Stimulated activated CD8-positive, alpha-beta memory T cell treated with anti-CD3 and anti-CD28 coated beads, Interleukin-7, amount 100 ng/mL, for 24 hours (primary cell): ENCODE measurements around the gene CLEC2B.

Experiments
- DNase-seq: peaks from one replicate; pipeline ENCODE4 v3.0.0-alpha.2; 2020; ENCODE audit warnings: low read depth

Gene CLEC2B

DNA sequence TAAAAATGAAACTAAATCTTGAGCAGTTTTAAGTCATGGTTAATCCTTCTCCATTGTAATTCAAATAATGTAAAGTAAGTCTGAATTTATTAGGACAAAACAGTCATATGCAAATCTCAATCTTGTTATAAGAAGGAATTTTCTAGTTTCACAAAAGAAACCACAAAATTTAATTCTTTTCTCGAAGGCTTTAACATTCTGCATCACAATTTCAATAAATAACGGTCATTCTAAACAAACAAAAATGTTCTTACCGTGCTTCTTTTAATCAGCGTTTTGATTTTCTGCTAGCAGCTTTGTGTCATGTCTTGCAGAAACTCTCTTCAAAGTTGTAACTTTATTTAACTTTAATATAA is 225 bp downstream of the CLEC2B start:
- DNase-seq, result no peak

DNA sequence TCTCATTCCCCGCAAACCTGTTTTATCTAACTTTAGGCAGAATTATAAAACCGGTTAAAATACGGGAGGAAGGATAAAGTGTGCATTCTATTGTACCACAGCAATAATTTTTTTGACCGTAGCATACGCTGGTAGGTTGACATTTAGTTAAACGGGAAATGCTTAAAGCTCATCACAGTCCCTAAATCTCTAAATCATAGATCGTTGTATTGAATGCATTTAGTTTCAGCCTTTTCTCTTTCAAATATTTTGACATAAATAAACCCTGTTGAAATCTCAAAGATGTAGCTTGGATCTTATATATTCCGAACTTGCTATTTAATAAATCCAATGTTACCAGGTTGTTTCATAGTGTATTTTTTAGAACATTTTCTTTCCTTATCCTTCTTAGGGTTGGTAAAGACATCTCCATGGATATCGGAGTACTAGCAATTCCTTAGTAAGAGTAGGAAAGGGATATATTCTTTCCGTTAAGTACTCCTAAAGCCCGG is 798 bp downstream of the CLEC2B start:
- no peak for DNase-seq

DNA sequence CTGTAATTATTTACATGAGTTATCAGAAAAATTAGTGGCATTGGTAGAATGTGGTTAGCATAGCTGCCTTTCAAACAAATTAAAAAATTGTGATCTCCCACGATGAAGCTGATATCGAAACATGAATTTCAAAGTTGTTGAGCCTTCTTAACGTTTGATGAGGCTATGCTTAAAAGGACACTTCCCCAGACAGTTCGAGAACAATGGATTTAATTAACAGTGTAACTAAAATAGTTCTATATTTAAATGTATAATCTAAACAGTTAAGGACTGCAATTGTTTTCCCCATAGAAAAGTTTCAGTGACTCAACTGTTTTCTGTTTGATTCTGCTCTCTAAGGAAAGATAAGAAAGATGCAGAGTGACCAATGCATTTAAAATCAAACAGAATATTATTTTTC is 1.6 kb downstream of the CLEC2B start:
- no peak for DNase-seq

DNA sequence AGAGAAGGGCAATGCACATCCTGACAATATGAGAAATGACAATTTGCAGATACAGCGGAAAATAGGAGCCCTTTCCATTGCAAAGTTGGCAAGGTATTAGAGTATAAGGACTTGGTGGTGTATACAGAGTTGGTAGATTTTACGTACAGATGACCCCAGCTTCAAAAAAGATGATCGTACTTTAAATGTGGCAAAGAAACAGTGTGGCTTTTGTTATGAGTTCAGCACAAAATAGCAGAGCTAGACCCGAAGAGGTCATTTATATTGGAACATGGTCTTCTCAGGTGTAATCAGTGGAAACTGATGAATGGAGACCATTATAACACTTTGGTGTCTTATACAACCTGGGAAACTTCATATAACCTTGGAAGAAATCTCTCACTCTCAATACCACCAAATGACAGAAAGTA is 2.3 kb downstream of the CLEC2B start:
- DNase-seq, result no peak

DNA sequence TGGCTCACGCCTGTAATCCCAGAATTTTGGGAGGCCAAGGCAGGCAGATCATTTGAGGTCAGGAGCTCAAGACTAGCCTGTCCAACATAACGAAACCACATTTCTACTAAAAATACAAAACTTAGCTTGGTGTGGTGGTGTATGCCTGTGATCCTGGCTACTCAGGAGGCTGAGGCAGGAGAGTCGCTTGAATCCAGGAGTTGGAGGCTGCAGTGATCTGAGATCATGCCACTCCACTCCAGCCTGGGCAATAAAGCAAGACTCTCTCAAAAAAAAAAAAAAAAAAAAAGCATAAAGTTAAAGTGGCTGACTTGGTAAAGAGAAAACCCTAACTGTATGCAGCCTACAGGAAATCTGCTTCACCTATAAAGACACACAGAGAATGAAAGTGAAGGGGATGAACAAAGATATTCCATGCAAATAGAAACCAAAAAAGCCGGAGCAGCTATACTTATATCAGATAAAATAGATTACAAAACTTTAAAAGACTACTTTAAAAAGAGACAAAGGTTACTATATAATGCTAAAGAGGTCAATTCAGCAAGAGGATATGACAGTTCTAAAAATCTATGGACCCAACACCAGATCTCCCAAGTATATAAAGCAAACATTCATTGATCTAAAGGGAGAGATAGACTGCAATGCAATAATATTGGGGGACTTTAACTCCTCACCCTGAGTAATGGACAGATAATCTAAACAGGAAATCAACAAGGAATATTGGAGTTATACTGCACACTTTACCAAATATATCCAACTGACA is 4.1 kb downstream of the CLEC2B start:
- no peak for DNase-seq

DNA sequence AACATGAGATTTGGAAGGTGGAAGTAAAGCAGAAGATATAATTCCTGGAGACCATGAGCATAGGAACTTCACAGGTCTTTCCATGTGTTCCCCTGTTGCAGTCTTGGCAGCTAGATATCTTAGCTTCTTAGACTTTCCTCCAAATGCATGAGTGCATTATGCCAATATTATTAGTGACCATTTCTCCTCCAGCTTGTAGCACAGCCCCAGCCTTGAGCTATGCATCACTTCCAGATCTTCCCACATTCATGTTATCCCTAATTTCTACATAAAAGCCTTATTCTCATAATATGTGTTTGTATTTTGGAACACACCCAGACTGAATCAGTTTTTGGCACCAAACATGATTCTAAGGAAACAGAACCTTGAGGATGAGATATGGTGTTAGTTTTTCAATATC is 11.0 kb downstream of the CLEC2B start:
- DNase-seq, result no peak

DNA sequence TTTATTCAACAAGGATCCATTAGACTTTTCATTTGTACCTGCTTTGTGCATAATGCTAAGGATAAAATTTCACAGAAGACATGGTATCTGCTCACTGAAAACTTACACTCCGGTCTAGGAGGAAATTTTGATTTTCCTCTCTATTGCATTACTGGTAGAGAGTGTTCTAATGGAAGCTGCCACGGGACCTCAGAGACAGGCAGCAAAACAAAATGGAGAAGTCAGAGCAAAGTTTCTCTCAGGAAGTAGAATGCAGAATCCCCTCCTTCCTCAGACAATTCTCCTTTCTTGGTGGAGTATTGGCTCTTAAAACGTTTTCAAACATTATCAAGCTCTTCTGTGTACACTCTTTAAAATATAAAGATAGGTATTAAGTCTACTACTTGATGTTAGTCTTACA is 12.3 kb downstream of the CLEC2B start:
- DNase-seq, result no peak

DNA sequence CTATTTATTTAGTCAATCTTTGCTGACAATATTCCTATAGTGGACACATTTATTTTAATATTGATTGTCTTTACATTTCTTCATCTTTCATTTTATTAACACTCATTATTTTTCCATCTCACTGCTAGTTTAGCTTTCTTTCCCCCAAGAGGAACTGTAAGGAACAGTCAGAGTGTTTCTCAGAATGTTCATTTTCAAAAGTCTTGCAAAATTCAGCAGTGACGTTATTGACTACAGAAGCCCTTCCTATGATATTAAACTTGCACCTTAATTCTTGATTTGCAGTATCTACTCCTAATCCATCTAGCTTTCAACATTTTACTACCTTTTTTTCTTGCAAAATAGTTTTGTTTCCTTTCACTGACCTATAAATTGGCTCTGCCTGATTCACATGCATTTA is 13.0 kb downstream of the CLEC2B start:
- no peak for DNase-seq

DNA sequence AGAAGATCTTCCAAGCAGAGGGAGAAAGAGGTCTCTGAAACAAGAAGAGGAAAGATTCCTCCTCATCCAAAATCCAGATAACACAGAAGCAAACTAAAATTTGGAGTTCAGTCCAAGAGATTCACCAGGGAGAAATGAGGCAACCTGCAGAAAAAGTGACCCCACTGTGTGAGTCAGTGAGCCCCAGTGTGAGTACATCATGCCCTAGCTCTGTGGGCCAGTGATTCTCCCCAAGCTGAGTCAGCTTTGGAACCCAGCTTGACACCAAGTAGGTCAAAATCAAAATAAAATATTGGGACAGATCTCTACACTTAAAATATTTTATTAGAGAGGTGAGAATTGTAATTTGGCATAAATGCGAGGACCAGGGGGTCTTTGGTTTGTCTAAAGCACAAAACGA is 17.2 kb downstream of the CLEC2B start:
- DNase-seq, result no peak

DNA sequence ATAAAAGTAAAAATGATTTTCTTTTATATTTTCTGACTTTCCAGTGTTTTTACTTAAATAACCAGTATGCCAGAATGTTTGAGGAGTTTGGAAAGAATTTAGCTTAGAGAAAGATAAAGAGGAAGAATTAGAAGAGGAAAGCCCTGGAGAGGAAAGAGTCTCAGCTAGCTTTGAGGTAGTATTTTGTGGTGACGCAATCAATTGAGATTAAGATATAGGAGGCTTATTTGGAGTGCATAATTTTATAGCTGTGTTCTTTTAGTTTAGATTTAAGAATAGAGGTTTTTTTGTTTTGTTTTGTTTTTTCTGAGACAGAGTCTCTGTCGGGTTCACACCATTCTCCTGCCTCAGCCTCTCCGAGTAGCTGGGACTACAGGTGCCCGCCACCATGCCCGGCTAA is 18.1 kb downstream of the CLEC2B start:
- no peak for DNase-seq

DNA sequence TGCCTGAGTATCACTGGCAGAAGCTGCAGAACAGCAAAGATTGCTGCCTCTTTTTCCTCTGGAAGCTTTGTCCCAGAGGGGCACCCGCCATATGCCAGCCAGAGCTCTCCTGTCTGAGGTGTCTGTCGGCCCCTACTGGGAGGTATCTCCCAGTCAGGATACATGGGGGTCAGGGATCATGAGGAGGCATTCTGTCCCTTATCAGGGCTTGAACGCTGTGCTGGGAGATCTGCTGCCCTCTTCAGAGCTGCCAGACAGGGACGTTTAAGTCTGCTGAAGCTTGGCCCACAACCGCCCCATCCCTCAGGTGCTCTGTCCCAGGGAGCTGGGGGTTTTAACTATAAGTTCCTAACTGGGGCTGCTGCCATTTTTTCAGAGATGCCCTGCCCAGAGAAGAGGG is 20.3 kb downstream of the CLEC2B start:
- DNase-seq, result no peak

DNA sequence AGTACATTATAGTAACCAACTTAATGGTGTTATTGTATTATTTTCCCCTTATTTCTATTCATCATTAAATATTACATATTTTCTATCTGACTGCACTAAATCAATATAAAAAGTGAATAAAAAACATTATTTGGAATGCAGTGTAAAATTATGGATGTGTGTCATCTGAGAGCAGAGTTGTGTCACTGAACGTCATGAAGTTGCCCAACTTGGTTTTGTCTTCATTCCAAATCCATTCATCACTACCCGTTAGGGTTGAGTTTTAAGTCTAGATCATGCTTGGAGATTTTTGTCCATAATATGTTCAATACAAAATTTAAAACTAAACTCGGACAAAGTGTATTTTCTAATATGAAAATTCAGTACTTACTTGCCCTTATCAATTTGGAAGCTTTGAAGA is 25.7 kb downstream of the CLEC2B start:
- no peak for DNase-seq

DNA sequence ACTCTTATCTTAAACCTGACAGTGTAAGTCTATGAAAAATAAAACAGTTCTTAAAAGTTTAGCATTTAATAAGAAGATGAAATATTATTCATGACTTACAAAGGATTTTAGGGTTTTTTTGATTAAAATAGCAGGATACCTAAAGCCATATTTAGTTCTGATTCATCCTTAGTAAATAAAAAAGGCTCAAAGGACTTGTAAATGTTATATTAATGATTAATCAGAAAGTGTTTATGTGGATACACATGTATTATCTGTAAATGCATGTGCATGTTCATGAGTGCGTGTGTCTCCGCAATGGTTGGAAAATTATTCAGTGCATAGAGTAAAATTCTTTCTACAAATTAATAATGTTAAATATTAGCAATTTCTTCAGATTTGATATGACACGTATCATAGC is 37.4 kb downstream of the CLEC2B start:
- no peak for DNase-seq

DNA sequence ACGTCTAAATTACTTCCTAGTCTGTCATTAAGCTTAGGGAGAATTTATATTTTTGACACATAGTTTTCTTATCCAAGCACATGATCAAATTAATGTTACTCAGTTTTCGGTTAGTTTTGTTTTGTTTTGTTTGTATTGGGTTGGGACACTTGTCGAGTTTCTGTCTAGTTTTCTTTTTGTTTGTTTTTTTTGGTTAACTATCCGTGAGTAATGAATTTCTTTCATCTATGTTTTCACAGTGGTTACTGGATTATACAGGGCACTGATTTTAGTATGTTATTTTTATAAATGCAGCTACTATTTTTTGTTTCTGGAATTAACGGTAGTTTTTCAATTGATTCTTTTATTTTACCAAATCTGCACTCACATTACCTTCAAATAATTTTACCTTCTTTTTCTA is 39.2 kb downstream of the CLEC2B start:
- no peak for DNase-seq

DNA sequence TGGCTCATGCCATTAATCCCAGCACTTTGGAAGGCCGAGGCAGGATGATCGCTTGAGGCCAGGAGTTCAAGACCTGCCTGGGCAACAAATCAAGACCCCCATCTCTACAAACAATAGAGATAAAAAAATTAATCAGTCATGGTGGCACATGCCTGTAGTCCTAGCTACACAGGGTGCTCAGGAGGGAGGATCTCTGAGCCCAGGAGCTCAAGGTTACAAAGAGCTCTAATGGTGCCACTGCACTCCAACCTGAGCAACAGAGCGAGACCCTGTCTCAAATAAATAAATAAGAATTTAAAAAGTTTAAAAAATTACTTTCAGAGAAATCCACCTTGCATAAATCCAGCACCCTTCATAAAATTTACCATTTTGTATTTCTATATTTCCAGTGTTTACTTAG is 39.7 kb downstream of the CLEC2B start:
- DNase-seq, result no peak

DNA sequence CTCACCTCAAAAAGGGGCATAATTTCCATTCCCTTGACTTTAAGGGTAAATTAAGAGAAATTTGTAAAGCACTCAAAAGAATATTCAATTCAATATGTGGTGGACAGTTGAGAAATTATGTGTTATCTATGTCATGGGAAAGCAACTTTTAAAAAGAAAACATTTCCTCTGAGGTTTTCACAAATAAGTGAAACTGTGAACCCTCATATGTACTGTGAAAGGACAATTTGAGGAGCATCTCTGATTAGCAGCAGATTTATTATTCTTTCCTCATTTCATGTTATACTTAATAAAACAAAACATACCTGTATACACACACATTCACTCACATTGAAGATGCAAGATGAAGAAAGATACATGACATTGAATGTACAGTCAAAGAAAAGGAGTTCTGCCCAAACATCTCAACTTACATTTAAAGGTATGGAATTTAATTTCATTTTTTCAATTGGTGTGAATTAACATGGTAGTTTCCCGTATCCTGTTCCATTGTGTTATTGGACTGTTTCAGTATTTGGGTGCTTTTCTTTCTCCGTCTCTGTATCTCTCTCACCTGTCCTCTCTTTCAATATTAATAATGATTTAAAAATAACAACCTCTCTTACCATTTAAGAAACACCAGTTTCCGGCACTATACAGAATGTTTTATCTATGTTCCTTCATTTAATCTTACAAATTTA is 41.8 kb downstream of the CLEC2B start, which contains the start of gene KLRF1:
KLRF1 (plus strand) TSS at position 273 of the 680 bp plus-strand sequence; CDS start at position 337, 64 bp downstream.
- DNase-seq, result no peak

DNA sequence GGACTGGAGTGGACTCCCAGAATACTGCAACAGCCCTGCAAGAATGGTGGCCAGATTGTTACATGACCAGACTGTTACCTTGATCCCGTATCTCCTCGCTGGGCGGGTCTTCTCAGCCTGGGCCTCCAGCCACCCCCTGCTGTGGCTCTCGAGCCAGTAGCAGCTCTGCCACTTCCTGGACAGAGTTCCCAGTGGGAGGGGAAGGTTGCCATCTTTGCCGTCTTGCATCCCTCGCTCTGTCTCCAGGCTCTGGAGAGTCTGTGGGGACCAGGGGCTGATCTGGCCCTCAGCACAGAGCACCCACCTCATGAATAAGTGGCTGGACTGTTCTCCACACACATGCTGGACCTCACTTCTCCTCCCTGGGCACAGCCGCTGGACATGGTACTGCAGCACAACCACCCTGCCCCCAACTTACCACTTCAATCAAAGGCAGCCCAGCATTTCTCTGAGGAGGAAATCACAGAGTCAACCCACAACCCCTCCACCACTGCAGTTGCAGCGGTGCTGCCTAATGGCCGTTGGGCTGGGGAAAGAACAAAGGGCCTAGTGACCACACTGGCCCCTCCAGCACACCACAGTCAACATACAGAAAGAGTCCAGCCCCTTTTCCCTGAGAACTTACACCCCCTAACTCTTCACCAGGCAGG is 48.7 kb downstream of the CLEC2B start:
- DNase-seq, result no peak

DNA sequence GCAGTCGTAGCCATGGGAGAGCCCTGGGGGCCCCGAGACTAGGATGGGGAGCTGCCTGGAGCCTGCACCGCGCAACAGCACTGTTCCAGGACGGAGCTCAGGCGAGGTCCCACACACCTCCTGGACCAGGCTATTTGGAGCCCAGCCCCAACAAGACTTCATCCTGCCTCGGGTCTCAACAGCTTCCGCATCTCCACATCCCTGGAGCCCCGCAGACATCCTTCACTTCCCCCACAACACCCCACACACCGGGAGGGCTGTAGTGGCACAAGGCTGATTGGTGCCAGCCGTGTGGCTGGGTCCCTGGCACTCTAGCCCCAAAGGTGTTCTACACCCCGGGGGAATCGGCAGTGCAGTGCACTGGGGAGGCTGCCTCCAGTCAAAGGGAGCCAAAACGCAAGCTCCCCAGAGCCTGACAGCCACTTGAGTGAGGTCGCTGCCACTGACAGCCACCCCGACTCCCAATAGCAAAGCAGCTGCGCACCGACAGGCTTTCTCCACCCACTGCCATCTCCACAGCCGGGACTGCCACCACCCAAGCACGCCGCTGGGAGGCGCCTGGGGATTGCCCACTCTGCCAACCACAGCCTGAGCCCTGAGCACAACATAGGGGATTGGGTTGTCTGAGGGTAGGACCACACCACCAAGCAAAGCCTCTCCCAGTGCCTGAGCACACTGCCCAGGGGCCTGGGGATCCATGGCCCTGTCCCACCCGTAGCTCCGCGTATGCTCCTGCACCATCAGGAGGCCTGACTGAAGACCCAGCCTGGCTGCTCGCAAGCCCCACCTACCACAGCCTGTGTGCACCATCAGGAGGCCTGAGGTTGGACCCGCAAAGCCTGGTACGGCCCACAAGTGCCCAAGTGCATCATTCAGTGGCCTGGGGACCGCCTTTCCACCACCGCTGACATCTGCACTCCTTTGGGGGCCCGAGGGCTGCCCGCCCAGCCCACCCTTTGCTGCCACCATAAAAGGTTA is 55.0 kb downstream of the CLEC2B start:
- DNase-seq, result peak; percentile 84

DNA sequence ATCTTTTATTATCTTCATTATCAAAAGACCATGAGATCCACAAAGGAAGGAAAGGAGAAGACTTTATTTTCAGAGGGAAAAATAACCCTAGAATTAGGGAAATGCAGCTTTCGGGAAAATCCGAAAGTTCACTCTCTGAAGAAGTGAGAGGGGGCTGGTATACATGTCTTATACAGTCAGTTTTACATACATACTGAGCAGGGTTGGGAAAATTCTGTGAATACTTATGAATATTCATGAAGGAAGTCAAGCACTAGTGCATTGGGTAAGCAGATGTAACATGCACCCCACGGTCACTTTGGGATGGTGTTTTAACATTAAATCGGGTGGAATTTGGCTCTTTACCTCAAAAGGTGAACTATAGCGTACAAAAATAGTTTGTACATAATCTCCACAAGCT is 57.5 kb downstream of the CLEC2B start:
- no peak for DNase-seq

DNA sequence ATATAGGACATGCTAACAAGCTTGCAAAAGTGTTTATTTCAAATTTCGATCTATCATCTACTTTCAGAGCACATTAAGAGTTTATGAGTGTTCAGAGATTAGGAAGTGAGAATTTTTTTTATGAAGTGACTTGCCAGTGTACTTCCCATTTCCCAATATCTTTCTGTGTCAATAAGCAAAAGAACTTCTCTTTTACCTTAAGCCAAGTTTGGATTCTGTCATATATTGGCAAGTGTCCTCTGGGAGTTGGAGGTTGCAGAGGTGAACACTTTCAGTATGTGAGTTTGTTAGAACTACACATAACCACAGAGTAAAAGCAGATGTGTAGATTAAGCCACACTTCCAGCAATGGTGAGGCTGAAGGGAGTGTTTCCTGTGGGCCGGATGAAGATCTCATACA is 58.5 kb downstream of the CLEC2B start:
- no peak for DNase-seq

DNA sequence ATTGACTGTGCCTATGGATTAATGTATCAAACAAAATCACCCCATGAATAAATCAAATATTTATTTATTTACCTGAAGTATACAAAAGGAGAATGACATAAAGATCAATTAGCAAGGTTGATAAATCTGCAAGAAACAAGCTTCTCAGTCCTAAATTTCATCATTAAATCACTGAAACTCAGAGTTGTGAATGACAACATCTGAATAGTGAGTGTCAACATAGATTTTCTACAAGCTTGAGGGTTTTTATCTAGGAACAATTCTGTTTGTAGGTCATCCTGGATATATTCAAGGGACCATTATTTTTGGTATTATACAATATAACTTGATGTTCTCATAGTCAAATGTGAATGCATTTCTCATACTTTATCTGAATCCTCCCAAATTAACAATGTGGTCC is 59.3 kb downstream of the CLEC2B start:
- no peak for DNase-seq

DNA sequence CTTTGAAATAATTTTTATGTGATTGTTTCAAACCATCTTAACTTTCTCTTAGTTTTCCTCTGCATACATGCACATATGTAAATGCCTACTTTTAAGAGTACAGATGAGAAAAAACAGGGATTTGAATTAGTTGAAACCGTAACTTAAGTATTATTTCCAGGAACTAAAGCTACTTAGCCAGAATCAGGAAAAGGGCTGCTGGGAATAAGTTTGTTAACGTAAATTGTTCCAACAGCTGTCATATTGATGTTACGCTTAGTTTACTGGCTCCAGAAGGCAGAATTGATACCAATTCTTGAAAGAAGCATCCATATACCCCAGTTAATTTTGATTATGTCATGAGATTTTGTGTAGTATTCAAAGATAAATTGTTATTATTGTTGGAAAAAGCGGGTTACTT is 59.8 kb downstream of the CLEC2B start:
- no peak for DNase-seq
